ENCODE measurements around the gene COL13A1. TPM values are rescaled to one million over a fixed set of nuclear protein-coding genes. Genes with fewer than 3 reads are reported as not detected.

COL13A1 gene
- total RNA-seq, 1 donor from 2014 or later: 13.0 TPM

DNA sequence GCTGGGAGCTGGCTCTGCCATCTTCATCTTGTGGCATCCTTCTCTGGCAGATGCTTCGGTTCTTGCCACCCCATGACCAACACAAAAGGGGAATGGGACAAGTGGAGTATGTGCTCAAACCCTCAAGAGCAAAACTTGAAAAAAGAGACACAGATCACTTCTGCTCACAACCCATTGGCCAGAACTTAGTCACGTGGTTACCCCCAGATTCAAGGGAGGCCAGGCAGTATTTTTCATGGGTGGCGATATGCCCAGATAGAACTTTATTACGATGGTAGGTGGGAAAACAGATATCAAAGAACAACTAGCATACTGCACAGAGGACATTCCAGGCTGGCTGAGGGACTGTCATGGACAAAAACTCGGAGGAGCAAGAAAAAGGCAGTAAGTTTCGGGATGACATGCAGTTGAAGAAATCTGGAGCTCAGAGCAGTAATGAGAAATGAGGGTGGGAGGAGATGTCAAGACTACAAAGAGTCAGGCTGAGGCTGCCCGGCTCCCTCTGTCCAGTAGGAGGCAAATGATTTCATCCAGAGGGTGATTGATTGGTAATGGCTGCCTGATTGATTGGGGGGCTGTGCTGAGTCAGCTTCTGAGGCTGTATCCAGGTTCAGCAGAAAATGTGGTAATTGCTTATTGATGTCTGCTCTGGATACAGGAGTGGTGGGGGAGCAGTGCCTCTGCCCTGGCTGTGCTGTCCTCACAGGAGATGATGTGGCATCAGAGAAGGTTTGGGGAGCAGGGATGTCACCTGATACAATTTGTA, 25.3 kb downstream of the COL13A1 start:
- Histone ChIP-seq H3K9ac (ENCODE audit: low read depth in 1 of 3, low read length in 3 of 3) (no peak overlapping the region), H3K36me3 (ENCODE audit: control insufficient read depth in 3 of 3, insufficient read depth in 3 of 3, low read length in 3 of 3) (peaks cover 0 to 9% (median 3%) of the 10 kb centered on the region in 3 donors), H3K27me3 (ENCODE audit: control insufficient read depth in 3 of 3, insufficient read depth in 3 of 3, low read length in 3 of 3) (peaks cover 0 to 12% (median 0%) of the 10 kb centered on the region in 3 donors), H3K4me3 (ENCODE audit: low read length in 3 of 3) (no peak overlapping the region), H3K9me3 (ENCODE audit: control insufficient read depth in 3 of 3, low read length in 3 of 3) (no peaks in the 10 kb centered on the region), H3K4me1 (ENCODE audit: control insufficient read depth in 3 of 3, insufficient read depth in 3 of 3, low read length in 3 of 3) (peaks cover 0 to 4% (median 0%) of the 10 kb centered on the region in 3 donors), H3K27ac (ENCODE audit: low read depth, low read length) (no peak overlapping the region)

DNA sequence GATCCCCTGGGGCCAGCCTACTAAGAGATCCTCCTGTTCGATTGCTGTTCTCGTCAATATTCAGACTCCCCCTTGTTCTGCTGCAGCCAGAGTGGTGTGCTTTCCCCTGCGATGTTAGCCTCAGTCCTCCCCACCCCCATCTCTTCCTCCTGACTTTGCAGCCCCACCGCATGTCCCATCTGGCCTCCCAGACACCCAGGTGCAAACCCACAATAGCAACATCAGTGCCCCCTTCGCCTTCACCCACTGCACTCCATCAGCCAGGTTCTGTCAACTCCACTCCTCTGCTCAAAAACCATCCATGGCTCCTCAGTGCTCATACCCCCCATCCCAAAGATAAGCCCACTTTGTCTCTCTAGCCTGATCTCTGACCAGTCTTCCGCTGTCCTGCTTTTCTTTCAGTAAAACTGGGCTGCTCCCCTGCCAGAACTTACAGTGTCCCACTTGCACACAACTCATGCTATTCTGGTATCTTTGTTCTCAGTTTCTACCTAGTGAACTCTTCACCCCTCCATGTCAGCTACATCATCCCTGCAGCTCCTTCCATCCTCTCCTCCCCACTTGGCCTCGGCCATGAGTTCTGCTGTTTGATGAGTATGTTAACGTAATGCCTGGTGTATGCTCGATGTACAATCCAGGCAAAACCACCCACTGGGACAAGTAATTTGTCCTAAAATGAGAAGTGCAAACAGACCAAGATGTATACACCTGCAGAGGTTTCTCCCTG, 26.6 kb downstream of the COL13A1 start:
- peaks cover 0 to 2% (median under 1%) of the 10 kb centered on the region in 3 donors for H3K36me3 ChIP-seq (ENCODE audit: control insufficient read depth in 3 of 3, insufficient read depth in 3 of 3, low read length in 3 of 3)
- H3K9ac ChIP-seq (ENCODE audit: low read depth in 1 of 3, low read length in 3 of 3): no peak overlapping the region
- H3K27me3 ChIP-seq (ENCODE audit: control insufficient read depth in 3 of 3, insufficient read depth in 3 of 3, low read length in 3 of 3): peaks cover 0 to 12% (median 0%) of the 10 kb centered on the region in 3 donors
- no peak overlapping the region for H3K27ac ChIP-seq (ENCODE audit: low read depth, low read length)
- H3K4me1 ChIP-seq (ENCODE audit: control insufficient read depth in 3 of 3, insufficient read depth in 3 of 3, low read length in 3 of 3): peaks cover 0 to 4% (median 2%) of the 10 kb centered on the region in 3 donors
- H3K4me3 ChIP-seq (ENCODE audit: low read length in 3 of 3): no peak overlapping the region
- H3K9me3 ChIP-seq (ENCODE audit: control insufficient read depth in 3 of 3, low read length in 3 of 3): no peaks in the 10 kb centered on the region

DNA sequence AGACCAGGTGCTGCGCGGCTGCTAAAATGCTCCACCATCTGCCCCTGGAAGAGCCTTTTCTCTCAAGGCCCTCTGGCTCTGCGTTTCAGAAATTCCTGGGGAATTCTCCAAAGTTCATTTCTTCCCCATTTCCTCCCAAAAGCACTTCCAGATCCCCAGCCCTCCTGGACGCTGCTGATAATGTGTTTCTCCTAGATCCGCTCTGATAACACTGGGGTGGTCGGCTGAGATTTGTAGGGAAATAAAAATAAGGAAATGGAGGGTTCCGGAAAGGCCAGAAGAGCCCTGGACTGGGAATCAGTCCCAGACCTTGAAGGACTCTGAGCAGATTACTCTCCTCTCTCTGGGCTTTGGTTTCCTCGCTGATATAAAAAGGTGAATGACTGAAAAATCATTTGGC, 28.1 kb downstream of the COL13A1 start:
- H3K9ac ChIP-seq (ENCODE audit: low read depth in 1 of 3, low read length in 3 of 3): no peak overlapping the region
- H3K4me1 ChIP-seq (ENCODE audit: control insufficient read depth in 3 of 3, insufficient read depth in 3 of 3, low read length in 3 of 3): peaks cover 4 to 13% (median 12%) of the 10 kb centered on the region in 3 donors
- H3K9me3 ChIP-seq (ENCODE audit: control insufficient read depth in 3 of 3, low read length in 3 of 3): no peaks in the 10 kb centered on the region
- no peaks in the 10 kb centered on the region for H3K36me3 ChIP-seq (ENCODE audit: control insufficient read depth in 3 of 3, insufficient read depth in 3 of 3, low read length in 3 of 3)
- H3K27me3 ChIP-seq (ENCODE audit: control insufficient read depth in 3 of 3, insufficient read depth in 3 of 3, low read length in 3 of 3): peaks cover 0 to 14% (median 7%) of the 10 kb centered on the region in 3 donors
- H3K27ac ChIP-seq (ENCODE audit: low read depth, low read length): no peak overlapping the region
- H3K4me3 ChIP-seq (ENCODE audit: low read length in 3 of 3): no peak overlapping the region

DNA sequence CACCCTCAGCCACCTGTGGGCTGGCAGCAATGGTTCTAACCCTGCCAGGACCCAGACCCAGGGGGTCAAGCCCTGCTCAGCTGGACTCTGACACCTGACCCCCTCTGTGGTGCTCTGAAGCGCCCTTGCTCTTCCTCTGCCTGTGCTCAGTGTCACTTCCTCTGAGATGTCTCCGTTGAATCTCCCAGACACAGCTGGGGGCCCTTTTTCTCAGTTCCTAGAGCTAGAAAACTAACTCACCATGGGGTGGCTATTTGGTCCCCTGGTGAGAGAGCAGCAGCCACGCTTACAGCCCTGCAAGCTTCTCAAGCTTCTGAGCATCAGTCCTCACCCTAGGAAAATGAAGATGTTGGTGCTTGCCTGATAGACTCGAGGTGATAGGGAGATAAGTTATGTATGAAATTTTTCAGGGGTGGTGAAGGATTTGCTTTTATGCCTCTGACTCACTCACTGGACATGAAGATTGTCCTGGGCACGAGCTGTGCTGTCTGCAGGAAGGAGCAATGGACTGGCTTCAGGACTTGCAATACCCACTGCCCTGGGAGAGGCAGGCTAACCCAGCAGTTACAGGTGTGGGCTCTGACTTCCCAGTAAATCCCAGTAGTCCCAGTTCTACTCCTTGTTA, 29.6 kb downstream of the COL13A1 start:
- no peaks in the 10 kb centered on the region for H3K9me3 ChIP-seq (ENCODE audit: control insufficient read depth in 3 of 3, low read length in 3 of 3)
- H3K9ac ChIP-seq (ENCODE audit: low read depth in 1 of 3, low read length in 3 of 3): no peak overlapping the region
- H3K4me1 ChIP-seq (ENCODE audit: control insufficient read depth in 3 of 3, insufficient read depth in 3 of 3, low read length in 3 of 3): peaks cover 4 to 24% (median 8%) of the 10 kb centered on the region in 3 donors
- no peak overlapping the region for H3K27ac ChIP-seq (ENCODE audit: low read depth, low read length)
- H3K36me3 ChIP-seq (ENCODE audit: control insufficient read depth in 3 of 3, insufficient read depth in 3 of 3, low read length in 3 of 3): no peaks in the 10 kb centered on the region
- H3K27me3 ChIP-seq (ENCODE audit: control insufficient read depth in 3 of 3, insufficient read depth in 3 of 3, low read length in 3 of 3): peaks cover 0 to 12% (median 7%) of the 10 kb centered on the region in 3 donors
- no peak overlapping the region for H3K4me3 ChIP-seq (ENCODE audit: low read length in 3 of 3)

DNA sequence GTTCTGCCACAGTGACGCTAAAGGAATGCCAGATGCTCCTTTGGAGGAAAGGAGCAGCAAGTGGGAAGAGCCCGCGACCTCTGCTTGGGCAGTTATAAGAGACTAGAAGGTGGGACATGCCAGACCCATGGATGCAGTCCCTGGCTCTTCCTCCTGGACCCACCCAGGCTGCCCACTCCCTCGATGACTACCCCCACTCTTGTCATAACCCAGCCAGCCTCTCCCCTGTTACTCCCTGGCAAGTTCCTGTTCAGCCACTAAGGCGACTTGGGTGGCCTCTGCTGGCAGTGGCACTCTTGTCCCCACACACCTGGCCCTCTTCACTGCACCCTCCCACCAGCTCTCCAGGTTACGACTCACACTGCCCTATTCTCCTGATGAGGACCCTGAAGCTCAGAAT, 33.5 kb downstream of the COL13A1 start:
- H3K36me3 ChIP-seq (ENCODE audit: control insufficient read depth in 3 of 3, insufficient read depth in 3 of 3, low read length in 3 of 3): no peaks in the 10 kb centered on the region

DNA sequence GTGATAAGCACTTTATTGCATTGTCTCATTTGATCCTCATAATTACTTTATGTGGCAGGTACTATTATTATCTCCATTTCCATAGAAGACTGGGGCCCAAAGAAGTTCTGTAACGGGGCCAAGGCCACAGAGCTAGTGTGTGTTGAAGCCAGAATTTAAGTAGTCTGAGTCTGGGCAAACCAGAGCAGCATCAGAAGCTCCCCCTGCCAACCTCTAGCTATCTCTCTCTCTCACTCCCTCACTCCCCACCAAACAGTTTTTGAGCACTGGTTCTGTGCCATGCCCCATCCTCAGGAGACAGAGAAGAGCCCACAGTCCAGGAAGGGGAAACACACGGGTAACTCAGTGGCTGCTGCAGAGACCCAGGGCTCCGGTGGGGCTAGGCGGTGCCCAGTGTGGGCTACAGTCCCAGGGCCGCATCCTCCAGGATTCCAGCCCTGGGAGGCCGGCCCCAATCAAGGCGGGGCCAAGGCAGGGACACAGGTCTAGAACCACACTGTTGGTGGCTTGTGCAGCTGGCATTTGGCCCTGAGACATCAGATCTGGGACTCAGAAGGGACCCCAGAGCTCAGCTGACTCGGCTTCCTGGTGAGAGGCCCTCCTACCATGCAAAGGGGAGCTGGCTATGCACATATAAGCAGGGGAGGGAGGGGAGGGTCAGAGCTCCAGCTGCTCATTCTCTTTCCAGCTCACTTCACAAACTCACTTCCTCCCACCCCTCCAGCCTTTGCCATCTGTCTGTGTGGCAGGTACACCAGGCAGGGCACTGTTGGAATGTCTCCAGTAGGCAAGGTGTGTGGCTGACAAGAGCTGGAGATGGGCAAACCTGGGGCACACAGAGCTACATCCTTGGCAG, 34.4 kb downstream of the COL13A1 start:
- Histone ChIP-seq H3K9ac (ENCODE audit: low read depth in 1 of 3, low read length in 3 of 3) (peak overlapping the region in 1 of 3 donors; percentile 8), H3K27ac (ENCODE audit: low read depth, low read length) (no peak overlapping the region), H3K27me3 (ENCODE audit: control insufficient read depth in 3 of 3, insufficient read depth in 3 of 3, low read length in 3 of 3) (peaks cover 0 to 7% (median 3%) of the 10 kb centered on the region in 3 donors), H3K9me3 (ENCODE audit: control insufficient read depth in 3 of 3, low read length in 3 of 3) (no peaks in the 10 kb centered on the region), H3K4me1 (ENCODE audit: control insufficient read depth in 3 of 3, insufficient read depth in 3 of 3, low read length in 3 of 3) (peaks cover 4 to 42% (median 21%) of the 10 kb centered on the region in 3 donors), H3K4me3 (ENCODE audit: low read length in 3 of 3) (no peak overlapping the region), H3K36me3 (ENCODE audit: control insufficient read depth in 3 of 3, insufficient read depth in 3 of 3, low read length in 3 of 3) (no peaks in the 10 kb centered on the region)

More for the DNA sequence above, 33.5 kb downstream of the COL13A1 start:
- peaks cover 4 to 42% (median 21%) of the 10 kb centered on the region in 3 donors for H3K4me1 ChIP-seq (ENCODE audit: control insufficient read depth in 3 of 3, insufficient read depth in 3 of 3, low read length in 3 of 3)
- no peak overlapping the region for H3K4me3 ChIP-seq (ENCODE audit: low read length in 3 of 3)
- no peak overlapping the region for H3K27ac ChIP-seq (ENCODE audit: low read depth, low read length)
- no peak overlapping the region for H3K9ac ChIP-seq (ENCODE audit: low read depth in 1 of 3, low read length in 3 of 3)
- H3K9me3 ChIP-seq (ENCODE audit: control insufficient read depth in 3 of 3, low read length in 3 of 3): no peaks in the 10 kb centered on the region
- peaks cover 0 to 7% (median 3%) of the 10 kb centered on the region in 3 donors for H3K27me3 ChIP-seq (ENCODE audit: control insufficient read depth in 3 of 3, insufficient read depth in 3 of 3, low read length in 3 of 3)

DNA sequence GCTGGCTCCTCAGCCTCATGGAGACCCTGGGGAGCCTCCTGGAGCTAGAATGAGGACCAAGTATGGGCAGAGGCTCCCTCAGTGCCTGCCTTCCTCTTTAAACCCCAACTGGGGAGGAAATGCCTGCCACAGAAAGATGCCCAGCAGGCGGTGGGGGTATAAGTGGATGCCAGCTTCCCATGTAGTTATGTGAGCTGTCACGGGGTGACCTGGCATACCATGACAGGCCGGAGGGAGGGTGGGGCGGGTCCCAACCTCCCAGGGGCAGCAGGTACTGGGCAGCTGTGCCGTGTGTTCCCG, 35.0 kb downstream of the COL13A1 start:
- Histone ChIP-seq H3K27me3 (ENCODE audit: control insufficient read depth in 3 of 3, insufficient read depth in 3 of 3, low read length in 3 of 3) (peaks cover 0 to 7% (median 3%) of the 10 kb centered on the region in 3 donors), H3K4me3 (ENCODE audit: low read length in 3 of 3) (no peak overlapping the region), H3K36me3 (ENCODE audit: control insufficient read depth in 3 of 3, insufficient read depth in 3 of 3, low read length in 3 of 3) (no peaks in the 10 kb centered on the region), H3K4me1 (ENCODE audit: control insufficient read depth in 3 of 3, insufficient read depth in 3 of 3, low read length in 3 of 3) (peaks cover 4 to 42% (median 21%) of the 10 kb centered on the region in 3 donors), H3K27ac (ENCODE audit: low read depth, low read length) (no peak overlapping the region), H3K9ac (ENCODE audit: low read depth in 1 of 3, low read length in 3 of 3) (peak overlapping the region in 1 of 3 donors; percentile 8), H3K9me3 (ENCODE audit: control insufficient read depth in 3 of 3, low read length in 3 of 3) (no peaks in the 10 kb centered on the region)

DNA sequence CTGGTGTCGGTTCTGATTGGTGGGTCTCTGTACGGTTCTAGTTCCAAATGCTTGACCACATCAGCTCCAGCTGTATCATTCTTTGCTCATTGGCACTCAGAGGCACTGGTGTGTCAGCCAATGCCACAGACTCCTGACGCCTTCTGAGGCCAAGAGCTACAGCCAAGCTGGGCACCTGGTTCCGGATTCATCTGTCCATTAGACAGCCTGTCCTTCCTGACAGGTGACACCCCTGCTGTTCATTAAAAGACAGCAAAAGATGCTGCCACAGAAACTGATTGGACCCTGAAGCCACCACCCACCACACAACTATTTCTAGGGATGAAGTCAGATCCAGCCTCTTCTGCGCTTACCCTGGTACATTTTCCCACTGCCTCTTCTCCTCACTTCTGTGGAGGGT, 35.6 kb downstream of the COL13A1 start:
- no peak overlapping the region for H3K27ac ChIP-seq (ENCODE audit: low read depth, low read length)
- peaks cover 4 to 42% (median 21%) of the 10 kb centered on the region in 3 donors for H3K4me1 ChIP-seq (ENCODE audit: control insufficient read depth in 3 of 3, insufficient read depth in 3 of 3, low read length in 3 of 3)
- no peak overlapping the region for H3K9ac ChIP-seq (ENCODE audit: low read depth in 1 of 3, low read length in 3 of 3)
- peaks cover 0 to 7% (median 3%) of the 10 kb centered on the region in 3 donors for H3K27me3 ChIP-seq (ENCODE audit: control insufficient read depth in 3 of 3, insufficient read depth in 3 of 3, low read length in 3 of 3)
- no peak overlapping the region for H3K4me3 ChIP-seq (ENCODE audit: low read length in 3 of 3)
- H3K9me3 ChIP-seq (ENCODE audit: control insufficient read depth in 3 of 3, low read length in 3 of 3): no peaks in the 10 kb centered on the region
- no peaks in the 10 kb centered on the region for H3K36me3 ChIP-seq (ENCODE audit: control insufficient read depth in 3 of 3, insufficient read depth in 3 of 3, low read length in 3 of 3)

DNA sequence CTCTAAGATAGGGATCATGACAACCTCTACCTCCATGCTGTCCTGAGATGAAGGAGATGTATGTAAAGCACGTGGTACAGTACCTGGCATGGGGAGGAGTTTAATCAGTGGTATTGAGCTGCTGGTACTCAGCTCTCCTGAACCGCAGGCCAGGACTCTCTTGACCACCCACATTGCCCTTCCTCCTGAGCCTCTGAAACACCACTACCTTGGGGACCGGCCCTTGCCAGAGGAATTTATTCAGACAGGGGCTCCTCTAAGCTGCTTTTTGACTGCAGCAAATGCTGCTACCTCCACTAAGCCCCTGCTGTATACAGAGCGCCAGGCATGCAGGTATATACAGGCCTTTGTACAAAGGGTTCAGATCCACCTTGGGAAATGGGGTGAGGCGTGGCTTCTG, 36.7 kb downstream of the COL13A1 start:
- Histone ChIP-seq H3K9ac (ENCODE audit: low read depth in 1 of 3, low read length in 3 of 3) (no peak overlapping the region), H3K4me1 (ENCODE audit: control insufficient read depth in 3 of 3, insufficient read depth in 3 of 3, low read length in 3 of 3) (peaks cover 4 to 39% (median 21%) of the 10 kb centered on the region in 3 donors), H3K36me3 (ENCODE audit: control insufficient read depth in 3 of 3, insufficient read depth in 3 of 3, low read length in 3 of 3) (no peaks in the 10 kb centered on the region), H3K27me3 (ENCODE audit: control insufficient read depth in 3 of 3, insufficient read depth in 3 of 3, low read length in 3 of 3) (peaks cover 0 to 7% (median 3%) of the 10 kb centered on the region in 3 donors), H3K4me3 (ENCODE audit: low read length in 3 of 3) (no peak overlapping the region), H3K9me3 (ENCODE audit: control insufficient read depth in 3 of 3, low read length in 3 of 3) (no peaks in the 10 kb centered on the region), H3K27ac (ENCODE audit: low read depth, low read length) (no peak overlapping the region)
